ENCODE results near the gene C2CD3. TPM values are rescaled to one million over a fixed set of nuclear protein-coding genes. Genes with fewer than 3 reads are reported as not detected.
A peak's percentile ranks its signal among the peaks of the same experiment; 100 is the strongest.

Gene C2CD3
- total and polyA plus RNA-seq, 9 of the 15 experiments (the other 6 are each of a cell fraction or from before 2014, with no cell fraction given) = 4.4 to 20.2 (median 15.4) TPM

GRCh38 chr11:73980001-73980961 is 190.5 kb downstream of the C2CD3 start (continued):
- TF ChIP-seq ARID1B (IDR thresholded peaks at IDR 0.05) (peak; percentile 39), SMARCB1 (IDR thresholded peaks at IDR 0.05; ENCODE audit: insufficient read length, low read depth) (no peak), WHSC1 (IDR thresholded peaks at IDR 0.05; ENCODE audit: low read length) (no peak), ATF3 (IDR thresholded peaks at IDR 0.05) (no peak; the same call in 1 of the 2 replicates), ATF3 (CRISPR knock-in tag; conservative IDR thresholded peaks at IDR 0.05) (no peak), ZNF512 (tag; IDR thresholded peaks at IDR 0.05) (no peak), SNIP1 (IDR thresholded peaks at IDR 0.05; ENCODE audit: low read depth) (no peak), ATF7 (IDR thresholded peaks at IDR 0.05) (peak; percentile 15; the same call in 1 of the 2 replicates), HNRNPL (IDR thresholded peaks at IDR 0.05; ENCODE audit: low read depth, low read length) (no peak), PBX2 (CRISPR knock-in tag; IDR thresholded peaks at IDR 0.05; ENCODE audit: low read depth) (no peak), PBX2 (tag; conservative IDR thresholded peaks at IDR 0.05; ENCODE audit: low read depth) (no peak), ZBTB26 (CRISPR knock-in tag; IDR thresholded peaks at IDR 0.05) (no peak), ZNF140 (CRISPR knock-in tag; IDR thresholded peaks at IDR 0.05) (no peak), PTBP1 (IDR thresholded peaks at IDR 0.05; ENCODE audit: low read depth, low read length) (no peak), KDM2B (CRISPR knock-in tag; IDR thresholded peaks at IDR 0.05) (no peak), PRMT5 (CRISPR knock-in tag; IDR thresholded peaks at IDR 0.05) (no peak), NFYB (IDR thresholded peaks at IDR 0.05; ENCODE audit: extremely low read depth, insufficient read length) (no peak), ELK3 (CRISPR knock-in tag; IDR thresholded peaks at IDR 0.05) (no peak), BCL6 (CRISPR knock-in tag; IDR thresholded peaks at IDR 0.05) (no peak), RBM15 (IDR thresholded peaks at IDR 0.05; ENCODE audit: insufficient read depth, low read length) (no peak), NR4A1 (CRISPR knock-in tag; IDR thresholded peaks at IDR 0.05) (no peak), NR4A1 (tag; IDR thresholded peaks at IDR 0.05) (no peak)
